HG03066 (cell line): ENCODE data around the gene RGS8.

Source experiments
- ATAC-seq: cut with Tn5 transposase; IDR thresholded peaks from one replicate; pipeline ENCODE4 v1.9.1; 2021; ENCODE audit warnings: low read depth; ENCODE audit not compliant: unreplicated experiment

The RGS8 gene, protein sequence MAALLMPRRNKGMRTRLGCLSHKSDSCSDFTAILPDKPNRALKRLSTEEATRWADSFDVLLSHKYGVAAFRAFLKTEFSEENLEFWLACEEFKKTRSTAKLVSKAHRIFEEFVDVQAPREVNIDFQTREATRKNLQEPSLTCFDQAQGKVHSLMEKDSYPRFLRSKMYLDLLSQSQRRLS

DNA sequence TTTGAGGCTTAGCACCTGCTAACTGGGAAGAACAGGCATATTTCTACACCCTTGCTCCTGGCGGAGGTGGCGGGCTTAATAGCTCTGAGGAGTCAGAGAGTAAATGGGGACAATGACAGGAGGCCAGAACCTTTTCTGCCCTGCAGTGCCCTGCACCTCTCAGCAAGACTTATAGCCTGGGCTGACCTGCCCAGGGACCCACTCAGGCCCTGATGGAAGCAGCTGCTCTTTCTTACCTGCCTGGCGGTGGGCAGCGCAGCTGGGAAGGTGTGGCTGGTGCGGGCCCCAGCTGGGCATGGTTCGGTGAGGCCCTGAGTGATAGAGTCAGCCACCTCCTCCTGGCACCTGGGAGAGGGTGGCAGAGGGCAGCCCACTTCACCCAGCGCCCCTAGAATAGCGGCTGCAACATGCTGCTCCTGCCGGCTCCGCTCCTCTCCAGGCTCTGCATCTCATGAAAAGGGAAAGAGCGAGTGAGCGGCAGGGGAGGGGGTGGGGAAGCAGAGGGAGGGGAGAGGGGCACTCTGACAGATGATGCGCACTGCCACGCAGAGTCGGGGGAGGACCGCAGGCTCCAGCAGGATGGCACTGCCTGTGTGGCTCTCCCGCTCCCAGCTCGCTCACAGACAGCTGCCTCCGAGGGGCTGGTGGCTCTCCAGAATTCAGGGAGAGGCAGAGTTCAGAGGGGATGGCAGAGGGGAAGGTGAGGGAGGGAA lies at the start of gene RGS8:
Gene RGS8, minus strand, starts transcription at position 472 of the 713 bp plus-strand sequence. CDS start 14,938 bp downstream, outside the sequence.
- no peak for ATAC-seq

DNA sequence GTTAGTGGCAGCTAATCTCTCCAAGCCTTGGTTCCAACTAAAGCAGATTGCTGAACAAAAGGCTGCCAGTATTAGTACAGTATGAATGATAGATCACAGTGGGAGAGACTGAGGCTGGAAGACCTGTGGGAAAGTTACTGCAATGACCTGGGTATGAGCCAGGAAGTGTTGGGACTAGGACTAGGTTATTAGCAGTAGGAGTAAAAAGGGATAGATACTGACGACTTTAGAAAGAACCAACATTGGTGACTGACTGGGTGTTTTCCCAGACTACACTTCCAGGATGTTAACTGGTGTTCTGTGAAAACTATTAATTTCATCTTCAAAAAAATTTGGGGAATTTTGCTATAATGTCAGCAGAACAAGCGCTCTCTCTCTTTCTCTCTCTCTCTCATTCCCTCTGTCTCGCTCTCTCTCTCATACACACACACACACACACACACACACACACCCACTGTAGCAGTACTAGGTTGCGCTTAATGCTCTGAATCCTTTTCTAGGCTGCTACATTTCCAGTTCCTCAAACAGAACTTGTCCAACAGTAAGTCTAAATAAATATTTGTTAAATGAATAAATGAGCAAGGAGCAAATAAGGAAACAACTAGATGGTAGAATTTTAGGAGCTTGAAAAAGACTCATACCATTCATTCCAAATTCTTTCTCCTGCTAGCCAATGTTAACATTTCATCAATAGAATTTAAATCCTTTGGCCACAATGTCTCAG lies 47.6 kb upstream of the RGS8 start:
- no peak for ATAC-seq

DNA sequence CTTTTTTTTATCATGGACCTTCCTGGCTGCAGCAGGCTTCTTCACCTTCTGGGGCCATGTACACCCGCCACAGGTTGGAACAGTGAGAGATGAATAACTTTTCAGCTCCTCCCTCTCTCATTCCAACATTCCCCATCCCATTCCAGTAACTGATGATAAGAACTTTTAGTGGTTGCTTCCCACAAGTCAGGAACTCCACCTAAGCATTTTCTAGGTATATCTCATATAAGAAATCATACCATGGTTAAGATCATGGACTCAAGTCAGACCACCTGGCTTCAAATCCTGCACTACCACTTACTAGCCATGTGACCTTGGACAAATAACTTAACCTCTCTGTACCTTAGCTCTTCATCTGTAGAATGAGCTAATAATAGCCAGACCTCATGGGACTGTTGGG lies 42.5 kb upstream of the RGS8 start:
- ATAC-seq, result no peak

DNA sequence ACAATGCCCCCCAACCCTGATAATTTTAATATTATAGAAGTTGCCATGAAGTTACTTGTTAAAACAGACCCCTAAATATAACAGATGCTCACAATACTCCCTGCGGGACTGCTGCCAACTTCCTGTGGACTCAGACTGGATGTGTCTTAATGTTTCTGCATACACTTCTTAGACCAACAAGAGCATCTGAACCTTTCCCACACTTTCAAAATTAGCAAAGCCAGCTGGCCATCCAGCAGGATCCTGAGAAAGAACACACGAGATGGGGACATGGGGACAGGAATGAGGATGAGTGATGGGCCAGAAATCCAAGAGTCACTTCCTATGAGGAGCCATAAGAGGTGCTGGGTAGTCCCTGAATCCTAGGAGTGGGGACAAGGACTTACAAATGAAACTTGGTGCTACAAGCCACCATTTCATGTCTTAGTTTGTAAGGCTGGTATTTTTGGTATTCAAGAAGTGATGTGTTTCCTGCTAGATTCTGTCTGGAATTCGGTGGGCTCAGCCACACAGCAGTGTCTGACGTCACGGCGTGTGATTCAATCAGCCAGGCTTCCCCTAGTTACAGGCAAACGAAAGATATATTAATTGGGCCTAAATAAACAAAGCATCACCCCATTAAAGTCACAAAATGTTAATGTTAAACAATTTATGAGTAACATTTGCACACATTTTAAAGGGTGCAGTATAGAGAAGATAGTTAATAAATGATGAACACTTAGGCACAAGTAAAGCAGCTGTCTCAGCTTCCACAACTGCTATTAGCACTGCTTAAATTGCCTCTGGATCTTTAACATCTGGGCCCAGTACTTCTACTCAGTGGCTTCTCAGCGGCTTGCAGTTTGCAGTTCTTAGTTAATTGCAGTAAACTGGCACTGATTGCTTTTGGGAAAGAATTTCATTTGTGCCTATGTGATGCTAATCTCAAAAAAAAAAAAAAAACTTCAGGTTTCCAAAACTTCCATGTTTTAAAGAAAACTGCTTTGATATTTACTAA lies 41.2 kb upstream of the RGS8 start:
- ATAC-seq, result no peak

DNA sequence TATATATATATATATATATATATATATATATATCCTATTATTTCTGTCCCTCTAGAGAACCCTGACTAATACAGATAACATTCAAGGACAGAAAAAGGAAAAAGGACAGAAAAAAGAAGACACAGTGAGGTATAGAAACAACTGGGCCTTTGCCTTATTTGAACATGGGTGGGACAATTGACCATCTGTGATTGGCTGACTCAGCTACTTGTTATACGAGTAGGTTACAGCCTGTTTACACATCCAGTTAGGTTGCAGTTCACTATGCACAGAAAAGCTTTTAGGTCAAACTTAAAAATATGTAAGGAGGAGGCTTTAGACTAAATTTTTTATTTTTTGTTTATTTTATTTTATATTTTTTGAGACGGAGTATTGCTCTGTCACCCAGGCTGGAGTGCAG lies 39.8 kb upstream of the RGS8 start:
- no peak for ATAC-seq

DNA sequence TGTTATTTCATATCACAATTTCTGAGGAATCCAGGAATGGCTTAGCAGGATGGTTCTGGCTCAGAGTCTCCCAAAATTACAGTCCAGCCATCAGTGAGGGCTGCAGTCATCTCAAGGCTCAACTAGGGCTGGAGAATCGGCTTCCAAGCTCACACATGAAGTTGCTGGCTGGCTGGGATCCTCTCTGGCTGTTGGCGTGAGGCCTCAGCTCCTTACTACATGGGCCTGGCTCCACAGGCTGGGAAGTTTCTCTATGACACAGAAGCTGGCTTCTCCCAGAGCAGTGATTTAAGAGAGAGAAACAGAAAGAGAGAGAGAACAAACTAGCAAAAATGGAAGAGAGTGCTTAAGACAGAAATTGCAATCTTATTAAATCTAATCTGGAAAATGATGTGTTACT lies 38.8 kb upstream of the RGS8 start:
- ATAC-seq, result no peak

DNA sequence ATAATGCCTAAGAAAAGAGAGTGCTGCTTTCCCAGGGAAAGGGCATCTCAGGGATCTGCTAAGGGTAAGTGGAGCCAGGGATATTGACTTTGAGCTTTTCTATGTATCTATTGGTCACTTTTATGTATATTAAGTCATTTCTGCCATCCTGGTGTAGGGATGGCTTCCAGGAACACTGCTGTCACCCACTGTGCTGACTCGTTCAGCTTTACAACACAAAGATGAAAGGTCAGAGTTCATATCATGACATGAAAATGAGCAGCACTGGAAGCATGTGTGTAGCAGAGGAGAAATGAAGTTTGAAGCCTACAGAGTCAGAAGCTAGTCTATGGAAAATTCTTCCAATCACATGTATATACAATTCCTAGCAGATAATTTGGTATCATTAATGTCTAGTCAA lies 37.1 kb upstream of the RGS8 start:
- ATAC-seq, result no peak

DNA sequence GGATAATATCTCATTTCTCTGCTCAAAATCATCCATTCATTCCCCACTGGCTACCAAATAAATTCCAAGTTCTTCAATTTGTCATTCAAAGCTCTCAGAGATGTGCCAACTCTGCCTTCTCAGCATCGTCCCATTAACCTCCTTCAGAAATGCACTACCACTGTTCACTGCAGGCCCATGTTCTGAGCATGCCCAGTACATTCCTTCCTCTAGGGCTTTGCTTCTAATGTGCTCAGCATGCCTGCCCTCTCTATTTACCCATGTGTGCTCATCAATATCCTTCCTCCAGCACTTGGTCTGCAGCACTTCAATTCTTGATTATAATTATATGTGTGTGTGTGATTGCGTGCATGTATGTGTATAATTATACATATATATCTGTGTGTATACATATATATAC lies 36.1 kb upstream of the RGS8 start:
- no peak for ATAC-seq

DNA sequence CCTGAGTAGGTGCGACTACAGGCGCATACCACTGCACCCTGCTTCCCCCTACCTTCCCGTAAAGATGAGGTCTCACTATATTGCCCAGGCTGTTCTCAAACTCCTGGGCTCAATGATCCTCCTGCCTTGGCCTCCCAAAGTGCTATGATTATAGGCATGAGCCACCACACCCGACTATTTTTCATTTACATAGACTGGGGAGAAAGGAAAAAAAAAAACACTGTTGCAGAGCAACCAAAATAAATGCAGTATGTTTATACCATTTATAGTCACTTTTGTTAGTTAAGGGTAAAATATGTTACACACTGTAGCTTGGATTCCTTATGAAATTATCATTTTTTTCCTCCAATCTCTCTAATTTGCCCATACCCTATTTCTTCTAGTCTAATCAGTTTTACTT lies 35.2 kb upstream of the RGS8 start:
- ATAC-seq, result no peak

DNA sequence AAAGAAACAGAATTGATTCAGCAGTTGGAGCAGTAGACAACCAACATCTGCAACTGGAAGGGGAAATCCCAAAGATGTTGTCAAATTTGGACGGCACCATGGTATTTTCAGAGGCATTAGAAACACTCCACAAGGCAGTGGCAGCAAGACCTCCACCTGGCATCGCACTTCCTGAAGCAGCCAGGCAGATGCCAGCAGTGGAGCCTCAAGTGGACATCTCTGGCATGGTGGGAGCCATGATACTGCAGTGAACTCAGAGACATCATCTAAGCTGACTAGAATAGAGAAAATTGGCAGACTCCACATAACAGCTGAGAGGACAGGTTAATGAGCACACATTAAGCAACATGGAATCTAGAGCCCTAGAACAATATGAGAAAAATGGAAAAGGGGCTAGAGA lies 33.9 kb upstream of the RGS8 start:
- ATAC-seq, result no peak

DNA sequence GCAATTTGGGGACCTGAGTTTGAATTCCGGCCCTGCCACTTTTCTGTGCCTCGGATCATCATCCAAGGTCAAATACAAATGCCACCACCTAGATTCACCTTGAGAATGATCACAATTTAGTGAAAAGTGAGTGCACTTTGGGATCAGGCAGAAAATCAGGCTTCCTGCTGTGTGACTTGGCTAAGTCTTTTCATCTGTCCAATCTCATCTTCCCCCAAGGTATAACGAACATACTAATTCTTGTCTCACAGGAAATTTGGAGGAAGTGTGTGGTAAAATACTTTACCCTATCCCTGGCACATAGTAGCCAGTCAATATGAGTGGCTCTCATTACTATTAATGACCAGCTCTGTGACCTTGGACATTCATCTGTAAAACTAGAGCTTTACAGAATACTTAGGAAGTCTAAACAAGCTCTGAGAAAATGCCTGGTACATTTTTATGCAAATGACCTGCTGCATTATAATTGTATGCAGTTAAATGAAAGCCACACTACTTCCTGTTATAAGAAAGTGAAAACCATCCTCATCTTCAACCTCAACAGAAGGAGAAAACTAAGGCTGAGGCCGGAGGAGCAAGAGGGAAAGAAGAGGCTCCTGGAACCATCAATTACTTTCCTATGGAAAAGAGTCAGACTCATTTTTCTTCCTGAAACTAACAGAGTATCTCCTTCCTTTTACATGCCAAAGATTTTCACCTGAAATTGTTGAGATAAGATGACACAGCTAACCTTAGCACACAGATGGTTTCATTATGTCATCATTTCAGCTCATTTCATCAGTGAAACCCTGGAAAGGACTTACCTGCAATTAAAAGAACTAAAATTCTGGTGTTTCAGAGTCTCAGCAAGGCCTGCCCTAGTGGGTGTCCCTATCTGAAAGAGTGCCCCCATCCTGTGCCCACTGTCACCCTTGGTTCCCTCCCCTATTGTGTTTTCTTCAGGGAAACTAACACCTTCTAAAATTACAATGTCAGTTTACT lies 32.6 kb upstream of the RGS8 start:
- no peak for ATAC-seq

DNA sequence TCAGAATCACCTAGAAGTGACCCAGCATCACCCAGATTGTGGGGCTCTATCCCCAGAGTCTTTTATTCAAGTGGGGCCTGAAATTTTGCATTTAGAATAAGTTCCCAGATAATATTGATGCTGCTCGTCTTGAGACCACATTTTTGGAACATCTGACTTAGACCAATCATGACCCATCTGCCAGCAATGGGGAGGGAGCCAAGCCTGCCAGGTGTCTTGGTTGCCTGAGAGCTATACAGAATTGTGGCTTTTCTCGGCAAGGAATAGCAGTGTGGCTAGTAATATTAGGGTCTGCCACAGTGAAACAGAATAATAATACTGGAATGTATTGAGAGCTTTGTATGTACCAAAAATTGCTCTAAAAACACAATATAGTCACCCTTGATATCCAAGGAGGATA lies 31.1 kb upstream of the RGS8 start:
- ATAC-seq, result no peak

DNA sequence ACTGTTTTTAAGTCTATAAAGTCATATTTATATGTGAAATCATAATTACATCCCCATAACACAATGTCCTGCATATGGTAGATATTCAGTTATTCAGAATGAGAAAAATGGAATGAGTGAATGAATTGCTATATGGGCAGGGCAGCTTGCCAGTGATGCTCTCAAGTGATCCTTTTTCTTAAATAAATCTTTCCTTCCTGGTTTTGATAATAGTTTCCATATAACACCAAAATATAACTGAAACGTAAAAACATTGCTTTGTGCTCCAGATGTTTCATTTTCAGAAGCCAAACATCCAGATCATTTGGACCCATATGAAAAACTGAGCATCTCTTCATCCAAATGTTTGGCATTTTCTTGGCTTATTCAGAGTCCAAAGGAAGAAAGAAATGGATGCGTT lies 30.2 kb upstream of the RGS8 start:
- no peak for ATAC-seq

DNA sequence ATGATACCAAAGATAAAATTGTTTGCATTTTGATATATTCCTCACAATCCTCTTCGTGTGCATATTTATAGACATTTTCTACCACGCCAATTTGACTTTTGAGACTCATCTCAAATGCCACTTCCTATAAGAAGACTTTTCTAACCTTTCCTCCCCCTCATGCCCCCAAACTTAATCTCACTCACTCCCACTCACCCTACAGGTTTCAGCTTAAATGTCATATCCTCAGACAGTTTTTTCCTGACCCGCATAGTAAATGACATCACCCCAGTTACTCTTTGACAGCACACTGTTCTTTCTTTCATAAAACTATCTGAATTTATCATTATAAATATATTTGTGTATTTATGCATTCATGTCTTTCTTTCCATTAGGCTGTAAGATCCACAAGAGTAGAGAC lies 29.6 kb upstream of the RGS8 start:
- ATAC-seq, result no peak

DNA sequence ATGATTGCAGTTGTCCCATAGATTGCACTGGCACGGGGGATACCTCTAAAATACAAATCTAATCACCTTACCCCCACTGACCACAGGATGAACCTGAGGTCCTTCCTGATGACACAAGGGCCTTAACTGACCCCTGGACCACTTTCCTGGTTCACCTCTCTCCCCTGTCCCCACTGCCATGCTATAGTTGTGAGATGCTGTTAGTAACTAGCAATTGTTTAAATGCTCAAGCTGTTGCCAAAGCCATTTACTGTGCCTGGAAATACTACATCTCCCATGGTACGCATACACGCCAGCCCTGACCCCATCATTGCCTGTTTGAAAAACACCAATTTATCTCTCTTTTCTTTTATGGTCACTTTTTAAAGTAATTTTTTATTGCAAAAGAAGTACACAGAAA lies 29.1 kb upstream of the RGS8 start:
- ATAC-seq, result no peak

DNA sequence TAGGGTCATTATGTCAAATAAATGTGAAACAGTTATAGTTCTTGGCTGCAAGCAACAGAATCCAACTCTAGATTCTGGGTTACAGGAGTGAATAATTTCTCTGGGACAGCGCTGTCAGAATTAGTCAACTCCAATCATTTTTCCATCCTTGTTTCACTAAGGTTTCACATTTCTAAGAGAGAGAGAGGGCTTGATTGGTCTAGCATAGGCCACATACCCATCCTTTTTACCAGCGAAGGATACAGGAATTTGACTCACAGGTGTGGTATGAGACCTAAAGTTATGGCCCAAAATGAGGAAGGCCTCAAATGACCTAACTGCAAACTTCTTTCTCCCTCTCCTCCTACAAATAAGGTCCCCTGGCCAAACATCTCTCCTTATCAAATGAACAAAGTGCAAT lies 25.5 kb upstream of the RGS8 start:
- no peak for ATAC-seq

DNA sequence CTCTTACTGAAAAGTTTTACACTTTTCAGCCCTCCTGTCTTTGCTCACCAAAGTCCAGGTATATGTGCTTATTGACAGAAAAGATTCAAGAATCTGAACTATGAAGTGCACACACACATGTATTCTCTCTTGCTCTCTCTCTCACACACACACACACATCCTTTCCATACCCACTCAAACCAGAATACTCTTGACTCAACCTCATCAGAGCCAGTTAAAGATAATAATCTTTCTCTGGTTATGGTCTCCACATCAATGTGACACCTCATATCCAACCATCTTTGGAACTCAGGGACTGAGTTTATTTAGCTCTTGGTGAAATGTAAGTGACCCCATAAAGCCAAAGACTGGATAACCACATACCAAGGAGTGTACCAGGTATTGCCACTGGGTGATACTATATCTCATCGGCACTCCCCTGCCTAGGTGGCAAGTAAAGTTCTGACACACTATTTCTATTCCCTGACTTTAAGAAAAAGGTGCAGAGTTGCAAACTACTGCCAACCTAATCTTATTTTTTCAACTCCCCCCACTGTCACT lies 24.9 kb upstream of the RGS8 start:
- ATAC-seq, result no peak

DNA sequence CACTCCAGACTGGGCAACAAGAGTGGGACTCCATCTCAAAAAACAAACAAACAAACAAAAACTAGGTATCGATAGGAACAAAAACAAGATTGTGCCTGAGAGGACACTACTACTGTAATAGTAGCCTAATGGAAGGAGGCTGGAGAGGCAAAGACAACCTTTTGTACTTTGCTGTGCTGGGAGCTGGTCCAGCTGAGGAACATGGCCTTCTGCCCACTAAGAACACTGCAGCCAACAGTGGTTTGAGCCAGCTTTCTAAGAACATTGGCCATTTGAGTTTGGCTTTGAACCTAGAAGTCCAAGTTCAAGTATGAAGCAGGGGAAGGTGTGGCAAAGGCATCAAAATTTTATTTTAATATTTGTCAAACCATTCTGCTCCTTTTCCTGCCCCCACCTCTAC lies 22.7 kb upstream of the RGS8 start:
- no peak for ATAC-seq

DNA sequence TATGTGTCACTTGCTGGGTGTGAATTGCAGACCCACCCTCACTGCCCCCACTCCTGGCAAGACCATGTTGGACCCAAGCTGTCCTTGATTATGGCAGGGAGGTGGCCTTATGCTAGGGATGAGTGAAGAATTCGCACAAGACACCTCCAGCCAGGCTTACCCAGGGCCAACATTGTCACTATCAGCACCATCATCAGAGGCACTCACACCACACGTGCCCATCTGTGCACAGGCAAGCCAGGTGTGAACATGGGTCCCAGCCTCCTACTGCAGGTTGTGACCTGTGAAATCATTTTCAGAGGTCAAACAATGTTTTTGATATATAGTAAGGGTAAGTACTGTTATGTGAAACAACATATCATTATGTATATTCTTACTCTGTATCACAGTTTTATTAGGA lies 20.3 kb upstream of the RGS8 start:
- ATAC-seq, result no peak
